ENCODE measurements around the gene COA8. TPM values are rescaled to one million over a fixed set of nuclear protein-coding genes. Genes with fewer than 3 reads are reported as not detected.
A peak's percentile ranks its signal among the peaks of the same experiment; 100 is the strongest.

The COA8 gene
- total and polyA plus RNA-seq, 9 of the 15 experiments (the other 6 are each of a cell fraction or from before 2014, with no cell fraction given), result 5.0 to 35.3 (median 25.7) TPM

GRCh38 chr14:103531421-103532215 is 31.1 kb upstream of the COA8 start:
- Histone ChIP-seq H2AFZ (ENCODE audit: low read depth, low read length) (no peak overlapping the region), H3K4me2 (ENCODE audit: insufficient read depth, low read length) (no peak overlapping the region), H3K4me3 (no peak overlapping the region), H3K9me1 (ENCODE audit: control insufficient read depth, insufficient read depth, low read length) (peaks cover 6% of the 10 kb centered on the region), H3K27me3 (ENCODE audit: control insufficient read depth in 2 of 2, insufficient read depth in 2 of 2, low read length in 2 of 2) (no peaks in the 10 kb centered on the region), H3K79me2 (ENCODE audit: control insufficient read depth, insufficient read depth, low read length) (peaks cover 32% of the 10 kb centered on the region), H4K20me1 (replicated peaks; ENCODE audit: control insufficient read depth, insufficient read depth, low read length) (no peaks in the 10 kb centered on the region; the same call in 1 of the 2 replicates), H3K9me3 (replicated peaks; ENCODE audit: control insufficient read depth, insufficient read depth, low read depth, low read length) (no peaks in the 10 kb centered on the region), H3K9ac (ENCODE audit: insufficient read depth in 1 of 2, low read depth in 2 of 2, low read length in 2 of 2) (peak overlapping the region in 1 of 2 experiments; percentile 58; a peak in 2 of 4 replicates), H3K27ac (ENCODE audit: extremely low read depth, low read depth, low read length) (no peak overlapping the region), H3K4me1 (replicated peaks in 1 of 2; ENCODE audit: control insufficient read depth in 2 of 2, insufficient read depth in 2 of 2, low read length in 2 of 2) (peaks cover 9 to 77% of the 10 kb centered on the region in 2 experiments; a peak in 4 of 5 replicates), H3K36me3 (ENCODE audit: control insufficient read depth, insufficient read depth, low read length) (peaks cover 51% of the 10 kb centered on the region; the same call in 2 of the 3 replicates)
- DNase-seq (ENCODE audit: extremely low read depth in 1 of 4, low spot score in 3 of 4), result no peak
- in situ Hi-C loops (cut with MboI), result loop anchor here (10.0 kb wide), 1 partner anchor 447 kb away; the partner anchor contains the start of gene LBHD2
- no TSS peak for BruUV-seq (replicated peaks)
- intact Hi-C loops (cut with micrococcal nuclease), result no loop called here
- TF ChIP-seq ATF6 (CRISPR knock-in tag; IDR thresholded peaks at IDR 0.05) (no peak), ZNF280A (IDR thresholded peaks at IDR 0.05; ENCODE audit: low read depth, partially characterized antibody) (no peak), BRCA1 (IDR thresholded peaks at IDR 0.05) (no peak), BRCA1 (CRISPR knock-in tag; IDR thresholded peaks at IDR 0.05) (no peak), RBM14 (IDR thresholded peaks at IDR 0.05; ENCODE audit: borderline replicate concordance, insufficient read depth, low read depth, low read length) (no peak), EZH2 (IDR thresholded peaks at IDR 0.05; ENCODE audit: borderline replicate concordance, low read depth, low read length) (no peak), ETS2 (tag; IDR thresholded peaks at IDR 0.05; ENCODE audit: borderline replicate concordance, poor library complexity, severe bottlenecking) (no peak)
- ChIA-PET CTCF (ENCODE audit: low intra/inter-chr PET ratio) (no interaction called here), POLR2A (no interaction called here)
- WGBS (ENCODE audit: insufficient coverage, low coverage, missing lambda C conversion rate), result 83% methylated on average over 1 of the region's 15 CpGs
- no peak for FAIRE-seq
- no peak for ATAC-seq
